Measurements from ENCODE around the gene PAIP2B.

The PAIP2B gene

DNA sequence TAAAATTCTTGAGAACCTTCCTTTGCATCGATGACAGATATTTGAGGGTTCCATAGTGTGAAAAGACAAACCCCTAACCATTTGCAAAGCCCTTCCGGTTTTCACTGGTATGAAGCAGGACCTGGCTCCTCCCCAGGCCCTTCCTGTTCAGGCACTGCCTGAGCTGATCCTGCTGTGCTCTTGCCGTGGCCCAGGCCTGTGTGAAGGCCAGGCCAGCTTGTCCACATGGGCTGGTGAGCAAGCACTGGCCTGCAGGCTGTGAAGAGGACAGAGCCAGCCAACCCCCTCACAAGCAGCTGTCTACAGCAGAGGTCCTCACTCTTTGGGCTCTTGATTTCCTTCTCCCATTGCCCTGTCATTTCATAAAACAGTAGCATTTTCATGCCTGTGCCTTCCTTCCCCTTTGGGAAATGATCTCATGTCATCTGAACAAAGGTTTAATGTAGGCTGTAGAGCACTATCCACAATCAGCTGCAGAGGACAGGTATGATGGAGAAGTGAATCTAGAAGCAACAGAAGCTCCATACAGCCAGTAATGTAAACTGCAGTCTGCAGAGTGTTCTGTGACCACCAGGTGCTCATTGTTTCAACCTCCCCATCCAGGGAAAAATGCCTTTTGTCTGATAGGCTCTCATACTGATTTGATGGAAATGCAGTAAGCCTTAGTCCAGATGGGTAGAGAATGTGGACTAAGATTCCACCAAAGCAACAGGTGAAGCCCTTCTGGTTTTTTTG, 76.7 kb downstream of the PAIP2B start:
- no peak for DNase-seq

GRCh38 chr2:71148506-71149063, 78.3 kb downstream of the PAIP2B start:
- DNase-seq = no peak

- no peak for DNase-seq
These were observed 83.1 kb downstream of the PAIP2B start for GRCh38 chr2:71143782-71144181.

DNA sequence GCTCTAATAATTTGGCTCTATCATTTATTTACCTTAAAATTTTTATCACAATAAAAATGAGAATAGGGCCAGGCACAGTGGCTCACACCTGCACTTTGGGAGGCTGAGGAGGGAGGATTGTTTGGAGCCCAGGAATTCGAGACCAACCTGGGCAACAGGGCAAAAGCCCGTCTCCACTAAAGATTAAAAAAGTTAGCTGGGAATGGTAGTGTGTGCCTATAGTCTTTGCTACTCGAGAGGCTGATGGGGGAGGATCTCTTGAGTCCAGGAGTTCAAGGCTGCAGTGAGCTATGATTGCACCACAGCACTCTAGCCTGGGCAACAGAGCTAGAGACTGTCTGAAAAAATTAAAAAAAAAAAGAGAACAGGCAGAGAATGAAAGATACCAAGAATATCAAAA, 90.7 kb downstream of the PAIP2B start:
- DNase-seq = no peak

- DNase-seq = no peak
These were observed 93.3 kb downstream of the PAIP2B start for GRCh38 chr2:71133603-71134002.
